Activated B cell treated with CpG ODN at 0.5 μM for 24 hours (primary cell): ENCODE results near the gene METAP1. TPM values are rescaled to one million over a fixed set of nuclear protein-coding genes. Genes with fewer than 3 reads are reported as not detected.

Source experiments
- ATAC-seq: fragments of 200-7000 bp; cut with Tn5 transposase; one replicate; pipeline ENCODE4 v1.10.0; 2021; ENCODE audit warnings: low read depth, mild to moderate bottlenecking, moderate library complexity
- CTCF ChIA-PET: fragments of 350-600 bp; sonication (Branson Sonifier 250); formaldehyde crosslinking; loops from one replicate; lab custom pipeline; 2021; ENCODE audit warnings: antibody characterized with exemption; lab: Charles Lee
- POLR2A ChIA-PET: fragments of 350-600 bp; sonication (Branson Sonifier 250); formaldehyde crosslinking; loops from one replicate; lab custom pipeline; 2021; ENCODE audit warnings: antibody characterized with exemption; lab: Charles Lee
- DNase-seq: peaks from one replicate; pipeline ENCODE4 v3.0.0; 2022
- H3K27ac Mint-ChIP-seq: one replicate; pipeline ENCODE4 v1.8.0; 2020; ENCODE audit warnings: mixed read lengths
- H3K27me3 Mint-ChIP-seq: one replicate; pipeline ENCODE4 v1.8.0; 2021; ENCODE audit warnings: mixed read lengths
- H3K36me3 Mint-ChIP-seq: one replicate; pipeline ENCODE4 v1.8.0; 2021; ENCODE audit warnings: low read depth, mixed read lengths
- H3K4me1 Mint-ChIP-seq: one replicate; pipeline ENCODE4 v1.8.0; 2021; ENCODE audit warnings: mixed read lengths
- H3K4me3 Mint-ChIP-seq: one replicate; pipeline ENCODE4 v1.8.0; 2020; ENCODE audit warnings: mild to moderate bottlenecking, mixed read lengths
- H3K9me3 Mint-ChIP-seq: one replicate; pipeline ENCODE4 v1.8.0; 2020; ENCODE audit warnings: mixed read lengths
- CTCF ChIP-seq: fragments of 200-600 bp; IDR thresholded peaks from one replicate; pipeline ENCODE4 v1.8.0; 2022; ENCODE audit warnings: antibody characterized with exemption, mild to moderate bottlenecking
- intact Hi-C: fragments of 100-400 bp; cut with micrococcal nuclease; formaldehyde crosslinking; loops from one replicate; pipeline ENCODE4 v1.15.1; 2024
- total RNA-seq: library from RNA; stranded (reverse); gene quantifications from 2 replicates; pipeline ENCODE4 v1.2.3, GENCODE V29; 2022

METAP1 gene
- total RNA-seq, 1 donor from 2014 or later, result 38.6 TPM

- no peaks in the 10 kb centered on the region for H3K27me3 Mint-ChIP-seq
- no peak for TF ChIP-seq CTCF
- peak overlapping the region; percentile 13 for H3K27ac Mint-ChIP-seq
- CTCF ChIA-PET, result interaction anchor here (0.7 to 2.1 kb wide), 2 partner anchors 31 to 543 kb away, joined by 3 to 11 read pairs; no protein-coding TSS in a partner anchor
- H3K9me3 Mint-ChIP-seq, result peaks cover 12% of the 10 kb centered on the region
- intact Hi-C loops, result loop anchor here (2.0 kb wide), 1 partner anchor 16 kb away; no protein-coding TSS in a partner anchor
- ATAC-seq, result no peak
- POLR2A ChIA-PET, result no interaction called here
- no peak for DNase-seq
- no peak overlapping the region for H3K4me3 Mint-ChIP-seq
- H3K4me1 Mint-ChIP-seq, result peaks cover 58% of the 10 kb centered on the region
- peaks cover 19% of the 10 kb centered on the region for H3K36me3 Mint-ChIP-seq
Measured at GRCh38 chr4:99024481-99025275, 29.2 kb downstream of the METAP1 start.

- Mint-ChIP-seq H3K4me1 (peaks cover 66% of the 10 kb centered on the region), H3K27me3 (no peaks in the 10 kb centered on the region), H3K9me3 (peaks cover 12% of the 10 kb centered on the region), H3K27ac (no peak overlapping the region), H3K36me3 (peaks cover 17% of the 10 kb centered on the region), H3K4me3 (no peak overlapping the region)
- ATAC-seq (no peak), DNase-seq (no peak)
- intact Hi-C loops, result loop anchor here (2.0 kb wide), 1 partner anchor 17 kb away; no protein-coding TSS in a partner anchor
- ChIA-PET POLR2A (no interaction called here), CTCF (interaction anchor here (2.1 kb wide), 1 partner anchor 31 kb away, joined by 11 read pairs; no protein-coding TSS in a partner anchor)
- no peak for TF ChIP-seq CTCF
Measured at GRCh38 chr4:99025506-99025905, 30.0 kb downstream of the METAP1 start.

GRCh38 chr4:99027304-99027703 is 31.8 kb downstream of the METAP1 start:
- H3K4me3 Mint-ChIP-seq, result no peak overlapping the region
- peaks cover 14% of the 10 kb centered on the region for H3K36me3 Mint-ChIP-seq
- no peak for TF ChIP-seq CTCF
- intact Hi-C loops, result no loop called here
- peak overlapping the region; percentile 13 for H3K27ac Mint-ChIP-seq
- no peaks in the 10 kb centered on the region for H3K9me3 Mint-ChIP-seq
- CTCF ChIA-PET, result no interaction called here
- DNase-seq (no peak), ATAC-seq (no peak)
- H3K4me1 Mint-ChIP-seq, result peaks cover 64% of the 10 kb centered on the region
- no peaks in the 10 kb centered on the region for H3K27me3 Mint-ChIP-seq
- POLR2A ChIA-PET, result interaction anchor here (0.7 kb wide), 1 partner anchor 21 kb away, joined by 3 read pairs; no protein-coding TSS in a partner anchor

GRCh38 chr4:99028187-99028586 is 32.7 kb downstream of the METAP1 start:
- no peaks in the 10 kb centered on the region for H3K9me3 Mint-ChIP-seq

More at GRCh38 chr4:99028187-99028586, 32.7 kb downstream of the METAP1 start:
- no peak for TF ChIP-seq CTCF
- Mint-ChIP-seq H3K27me3 (no peaks in the 10 kb centered on the region), H3K27ac (peak overlapping the region; percentile 13), H3K4me1 (peaks cover 62% of the 10 kb centered on the region), H3K36me3 (peaks cover 19% of the 10 kb centered on the region), H3K4me3 (no peak overlapping the region)
- DNase-seq, result no peak
- intact Hi-C loops, result loop anchor here (1.0 kb wide), 1 partner anchor 33 kb away; the partner anchor contains the start of gene METAP1
- peak; percentile 56 for ATAC-seq
- CTCF ChIA-PET, result no interaction called here
- POLR2A ChIA-PET, result no interaction called here
